ENCODE measurements around the gene GLYATL1. TPM values are rescaled to one million over a fixed set of nuclear protein-coding genes. Genes with fewer than 3 reads are reported as not detected.
A peak's percentile ranks its signal among the peaks of the same experiment; 100 is the strongest.

Gene GLYATL1
- total RNA-seq, 1 experiment from 2014 or later: not detected

DNA sequence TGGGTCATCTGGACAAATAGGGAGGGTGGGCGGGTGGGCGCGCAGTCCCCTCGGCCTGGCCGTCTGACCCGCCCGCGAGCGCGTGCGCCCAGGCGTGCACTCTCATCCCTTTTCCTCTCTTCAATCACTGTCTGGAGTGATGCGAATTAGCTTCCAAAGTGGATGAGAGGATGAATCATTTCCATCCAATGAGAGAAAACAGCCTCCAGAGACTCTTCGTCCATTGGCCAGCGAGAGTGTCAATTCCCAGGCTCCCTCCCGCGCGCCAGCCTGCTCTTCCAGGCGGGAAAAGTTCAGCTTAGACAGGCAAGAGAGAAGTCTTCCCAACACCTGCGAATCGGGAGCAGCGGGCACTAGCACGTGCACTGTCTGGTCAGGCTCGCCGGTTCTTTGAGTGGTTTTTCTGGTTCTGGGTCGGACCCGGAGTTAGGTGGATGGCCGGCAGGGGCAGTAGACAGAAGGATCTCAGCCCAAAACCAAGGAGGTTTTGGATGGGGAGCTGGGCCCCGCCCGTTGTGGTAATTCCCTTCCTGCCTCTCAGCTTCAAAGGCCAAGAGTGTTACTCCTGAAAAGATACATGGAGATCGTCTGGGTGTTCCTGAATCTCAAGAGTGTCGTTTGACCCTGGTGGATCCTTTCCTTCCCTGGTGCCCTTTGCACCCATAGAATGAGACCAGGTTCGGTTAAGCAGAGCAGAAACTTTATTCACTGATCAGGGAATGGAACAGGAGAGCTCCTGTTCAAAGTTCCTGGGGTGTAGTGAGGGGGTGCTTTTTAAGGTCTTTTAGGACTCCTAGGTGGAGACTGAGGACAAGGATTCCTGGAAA, 33.4 kb upstream of the GLYATL1 start:
- Histone ChIP-seq H3K4me3 (ENCODE audit: low read depth in 2 of 2, low read length in 2 of 2) (peak overlapping the region in 1 of 2 experiments; percentile 31; a peak in 1 of 4 replicates), H3K27me3 (ENCODE audit: control insufficient read depth, insufficient read depth, low read length) (peaks cover 3% of the 10 kb centered on the region), H3K4me1 (ENCODE audit: control insufficient read depth, insufficient read depth, low read length) (no peaks in the 10 kb centered on the region), H3K27ac (ENCODE audit: low read length) (no peak overlapping the region), H3K36me3 (ENCODE audit: control insufficient read depth, insufficient read depth, low read length) (no peaks in the 10 kb centered on the region), H3K9me3 (ENCODE audit: control insufficient read depth, insufficient read depth, low read depth, low read length) (no peaks in the 10 kb centered on the region)
- ChIA-PET CTCF (no interaction called here), POLR2A (no interaction called here)
- ATAC-seq: no peak
- no peak for TF ChIP-seq TCF7L2 (IDR thresholded peaks at IDR 0.05; ENCODE audit: low read depth, low read length)
- TF ChIP-seq SIN3A (IDR thresholded peaks at IDR 0.05; ENCODE audit: borderline replicate concordance, insufficient read depth, low read depth, low read length): no peak
- TF ChIP-seq POLR2AphosphoS5 (IDR thresholded peaks at IDR 0.05; ENCODE audit: low read depth, low read length): no peak
- TF ChIP-seq, protein P1, sequence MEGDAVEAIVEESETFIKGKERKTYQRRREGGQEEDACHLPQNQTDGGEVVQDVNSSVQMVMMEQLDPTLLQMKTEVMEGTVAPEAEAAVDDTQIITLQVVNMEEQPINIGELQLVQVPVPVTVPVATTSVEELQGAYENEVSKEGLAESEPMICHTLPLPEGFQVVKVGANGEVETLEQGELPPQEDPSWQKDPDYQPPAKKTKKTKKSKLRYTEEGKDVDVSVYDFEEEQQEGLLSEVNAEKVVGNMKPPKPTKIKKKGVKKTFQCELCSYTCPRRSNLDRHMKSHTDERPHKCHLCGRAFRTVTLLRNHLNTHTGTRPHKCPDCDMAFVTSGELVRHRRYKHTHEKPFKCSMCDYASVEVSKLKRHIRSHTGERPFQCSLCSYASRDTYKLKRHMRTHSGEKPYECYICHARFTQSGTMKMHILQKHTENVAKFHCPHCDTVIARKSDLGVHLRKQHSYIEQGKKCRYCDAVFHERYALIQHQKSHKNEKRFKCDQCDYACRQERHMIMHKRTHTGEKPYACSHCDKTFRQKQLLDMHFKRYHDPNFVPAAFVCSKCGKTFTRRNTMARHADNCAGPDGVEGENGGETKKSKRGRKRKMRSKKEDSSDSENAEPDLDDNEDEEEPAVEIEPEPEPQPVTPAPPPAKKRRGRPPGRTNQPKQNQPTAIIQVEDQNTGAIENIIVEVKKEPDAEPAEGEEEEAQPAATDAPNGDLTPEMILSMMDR (IDR thresholded peaks at IDR 0.05): no peak
- TF ChIP-seq, protein P2, sequence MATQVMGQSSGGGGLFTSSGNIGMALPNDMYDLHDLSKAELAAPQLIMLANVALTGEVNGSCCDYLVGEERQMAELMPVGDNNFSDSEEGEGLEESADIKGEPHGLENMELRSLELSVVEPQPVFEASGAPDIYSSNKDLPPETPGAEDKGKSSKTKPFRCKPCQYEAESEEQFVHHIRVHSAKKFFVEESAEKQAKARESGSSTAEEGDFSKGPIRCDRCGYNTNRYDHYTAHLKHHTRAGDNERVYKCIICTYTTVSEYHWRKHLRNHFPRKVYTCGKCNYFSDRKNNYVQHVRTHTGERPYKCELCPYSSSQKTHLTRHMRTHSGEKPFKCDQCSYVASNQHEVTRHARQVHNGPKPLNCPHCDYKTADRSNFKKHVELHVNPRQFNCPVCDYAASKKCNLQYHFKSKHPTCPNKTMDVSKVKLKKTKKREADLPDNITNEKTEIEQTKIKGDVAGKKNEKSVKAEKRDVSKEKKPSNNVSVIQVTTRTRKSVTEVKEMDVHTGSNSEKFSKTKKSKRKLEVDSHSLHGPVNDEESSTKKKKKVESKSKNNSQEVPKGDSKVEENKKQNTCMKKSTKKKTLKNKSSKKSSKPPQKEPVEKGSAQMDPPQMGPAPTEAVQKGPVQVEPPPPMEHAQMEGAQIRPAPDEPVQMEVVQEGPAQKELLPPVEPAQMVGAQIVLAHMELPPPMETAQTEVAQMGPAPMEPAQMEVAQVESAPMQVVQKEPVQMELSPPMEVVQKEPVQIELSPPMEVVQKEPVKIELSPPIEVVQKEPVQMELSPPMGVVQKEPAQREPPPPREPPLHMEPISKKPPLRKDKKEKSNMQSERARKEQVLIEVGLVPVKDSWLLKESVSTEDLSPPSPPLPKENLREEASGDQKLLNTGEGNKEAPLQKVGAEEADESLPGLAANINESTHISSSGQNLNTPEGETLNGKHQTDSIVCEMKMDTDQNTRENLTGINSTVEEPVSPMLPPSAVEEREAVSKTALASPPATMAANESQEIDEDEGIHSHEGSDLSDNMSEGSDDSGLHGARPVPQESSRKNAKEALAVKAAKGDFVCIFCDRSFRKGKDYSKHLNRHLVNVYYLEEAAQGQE (IDR thresholded peaks at IDR 0.05; ENCODE audit: insufficient read depth in 1 of 2, low read depth in 2 of 2, low read length in 1 of 2): no peak
- intact Hi-C loops (cut with micrococcal nuclease; ENCODE audit: unreplicated experiment): no loop called here
- no TSS peak for BruUV-seq (replicated peaks)
- no peak for DNase-seq (ENCODE audit: low read depth, low spot score)
- in situ Hi-C loops (cut with HindIII; ENCODE audit: low pct_unique_long_range_greater_than_20kb, low sequenced_read_pairs): no loop called here

DNA sequence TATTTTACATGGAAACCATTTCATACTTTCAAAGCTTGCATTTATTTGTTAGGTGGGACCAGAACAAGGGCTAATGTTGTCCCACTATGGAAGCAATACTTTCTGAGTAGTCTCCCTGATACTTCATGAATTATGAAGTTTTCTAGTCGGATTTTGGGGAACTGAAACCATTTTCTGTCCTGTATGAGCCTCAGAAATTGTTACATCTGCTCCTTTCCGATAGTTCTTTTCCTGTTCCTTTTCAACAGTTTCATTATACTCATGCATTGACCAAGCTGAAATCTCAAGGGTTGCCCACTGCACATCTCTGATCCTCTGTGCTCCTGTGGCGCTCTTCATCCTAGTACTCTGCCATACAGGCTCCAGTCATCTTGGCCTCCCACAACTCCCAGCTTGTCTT, 31.5 kb upstream of the GLYATL1 start:
- no peak for ATAC-seq
- no peaks in the 10 kb centered on the region for H3K4me1 ChIP-seq (ENCODE audit: control insufficient read depth, insufficient read depth, low read length)
- TF ChIP-seq, protein P2 (IDR thresholded peaks at IDR 0.05; ENCODE audit: insufficient read depth in 1 of 2, low read depth in 2 of 2, low read length in 1 of 2): no peak
- TF ChIP-seq SIN3A (IDR thresholded peaks at IDR 0.05; ENCODE audit: borderline replicate concordance, insufficient read depth, low read depth, low read length) (no peak), TCF7L2 (IDR thresholded peaks at IDR 0.05; ENCODE audit: low read depth, low read length) (no peak), POLR2AphosphoS5 (IDR thresholded peaks at IDR 0.05; ENCODE audit: low read depth, low read length) (no peak)
- TF ChIP-seq, protein P1 (IDR thresholded peaks at IDR 0.05): no peak
- no peaks in the 10 kb centered on the region for H3K9me3 ChIP-seq (ENCODE audit: control insufficient read depth, insufficient read depth, low read depth, low read length)
- DNase-seq (ENCODE audit: low read depth, low spot score): no peak
- no peak overlapping the region for H3K4me3 ChIP-seq (ENCODE audit: low read depth in 2 of 2, low read length in 2 of 2)
- no peaks in the 10 kb centered on the region for H3K36me3 ChIP-seq (ENCODE audit: control insufficient read depth, insufficient read depth, low read length)
- CTCF ChIA-PET: no interaction called here
- BruUV-seq (replicated peaks): no TSS peak
- H3K27ac ChIP-seq (ENCODE audit: low read length): no peak overlapping the region
- intact Hi-C loops (cut with micrococcal nuclease; ENCODE audit: unreplicated experiment) (no loop called here), in situ Hi-C loops (cut with HindIII; ENCODE audit: low pct_unique_long_range_greater_than_20kb, low sequenced_read_pairs) (no loop called here)
- H3K27me3 ChIP-seq (ENCODE audit: control insufficient read depth, insufficient read depth, low read length): peaks cover 3% of the 10 kb centered on the region
- POLR2A ChIA-PET: no interaction called here
